Mammary epithelial cell (primary cell): Measurements from ENCODE around the gene AADAT.

Experiments
- EZH2 ChIP-seq: IDR thresholded peaks from 2 replicates; pipeline ENCODE4 v1.6.1; 2012; ENCODE audit warnings: low read length, inconsistent platforms, borderline replicate concordance
- TF ChIP-seq, protein P1 (sequence below), 2 donors: IDR thresholded peaks in 1 of 2; conservative IDR thresholded peaks in 1 of 2; 2 replicates each; pipeline ENCODE4 v1.5.1; 2011 to 2012; ENCODE audit warnings: inconsistent platforms in 2 of 2, low read length in 2 of 2, mild to moderate bottlenecking in 2 of 2, control low read depth in 1 of 2, low read depth in 1 of 2; ENCODE audit not compliant: insufficient read depth in 1 of 2; ENCODE audit errors: extremely low read depth in 1 of 2

DNA sequence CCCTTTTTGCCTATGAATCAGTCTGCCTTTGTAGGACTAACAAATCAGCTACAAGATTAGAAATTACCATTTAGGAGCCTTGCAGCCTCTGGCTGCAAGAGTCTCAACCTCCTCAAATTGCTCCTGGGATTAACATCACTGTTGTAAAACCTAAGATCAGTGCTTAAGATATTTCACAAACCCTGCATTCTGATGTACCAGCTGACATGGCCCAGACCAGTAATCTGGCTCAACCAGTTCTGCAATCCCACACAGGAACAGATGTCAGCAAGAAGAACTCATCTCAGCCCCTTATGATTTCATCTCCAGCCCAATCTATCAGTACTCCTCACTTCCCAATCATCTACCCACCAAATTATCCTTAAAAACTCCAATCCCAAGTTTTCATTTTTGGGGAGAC lies 32.5 kb upstream of the AADAT start:
- TF ChIP-seq, protein P1, sequence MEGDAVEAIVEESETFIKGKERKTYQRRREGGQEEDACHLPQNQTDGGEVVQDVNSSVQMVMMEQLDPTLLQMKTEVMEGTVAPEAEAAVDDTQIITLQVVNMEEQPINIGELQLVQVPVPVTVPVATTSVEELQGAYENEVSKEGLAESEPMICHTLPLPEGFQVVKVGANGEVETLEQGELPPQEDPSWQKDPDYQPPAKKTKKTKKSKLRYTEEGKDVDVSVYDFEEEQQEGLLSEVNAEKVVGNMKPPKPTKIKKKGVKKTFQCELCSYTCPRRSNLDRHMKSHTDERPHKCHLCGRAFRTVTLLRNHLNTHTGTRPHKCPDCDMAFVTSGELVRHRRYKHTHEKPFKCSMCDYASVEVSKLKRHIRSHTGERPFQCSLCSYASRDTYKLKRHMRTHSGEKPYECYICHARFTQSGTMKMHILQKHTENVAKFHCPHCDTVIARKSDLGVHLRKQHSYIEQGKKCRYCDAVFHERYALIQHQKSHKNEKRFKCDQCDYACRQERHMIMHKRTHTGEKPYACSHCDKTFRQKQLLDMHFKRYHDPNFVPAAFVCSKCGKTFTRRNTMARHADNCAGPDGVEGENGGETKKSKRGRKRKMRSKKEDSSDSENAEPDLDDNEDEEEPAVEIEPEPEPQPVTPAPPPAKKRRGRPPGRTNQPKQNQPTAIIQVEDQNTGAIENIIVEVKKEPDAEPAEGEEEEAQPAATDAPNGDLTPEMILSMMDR (conservative IDR thresholded peaks at IDR 0.05 in 1 of 2, IDR thresholded peaks at IDR 0.05 in 1 of 2; ENCODE audit: extremely low read depth in 1 of 2, insufficient read depth in 1 of 2, low read depth in 1 of 2, low read length in 2 of 2), result no peak
- TF ChIP-seq EZH2, result no peak
